Epithelial cell of esophagus (primary cell): ENCODE data around the gene SOWAHB.

Experiments used
- DNase-seq: peaks from one replicate; pipeline ENCODE4 v3.0.0; 2010; ENCODE audit warnings: low read depth
- H3K4me3 ChIP-seq: 2 replicates; pipeline ENCODE4 v1.5.1; 2011; ENCODE audit warnings: mild to moderate bottlenecking, low read length, control low read depth
- CTCF ChIP-seq: IDR thresholded peaks from 2 replicates; pipeline ENCODE4 v1.5.1; 2011; ENCODE audit warnings: low read depth, mild to moderate bottlenecking, low read length, control low read depth, inconsistent platforms; ENCODE audit not compliant: insufficient read depth; ENCODE audit errors: missing control alignments

Gene SOWAHB

GRCh38 chr4:76867880-76868655 is 29.9 kb downstream of the SOWAHB start:
- peak; percentile 44 for DNase-seq
- no peak overlapping the region for H3K4me3 ChIP-seq
- no peak for TF ChIP-seq CTCF

- TF ChIP-seq CTCF, result no peak
- H3K4me3 ChIP-seq, result no peak overlapping the region
- DNase-seq, result no peak
Measured at GRCh38 chr4:76867377-76867776, 30.6 kb downstream of the SOWAHB start.

- DNase-seq, result no peak
- TF ChIP-seq CTCF, result no peak
Measured at GRCh38 chr4:76866641-76867040, 31.3 kb downstream of the SOWAHB start.

GRCh38 chr4:76858319-76858718 is 39.6 kb downstream of the SOWAHB start:
- H3K4me3 ChIP-seq, result no peak overlapping the region
- no peak for TF ChIP-seq CTCF
- DNase-seq, result no peak

More at GRCh38 chr4:76866641-76867040, 31.3 kb downstream of the SOWAHB start:
- H3K4me3 ChIP-seq, result no peak overlapping the region

- no peak for TF ChIP-seq CTCF
- H3K4me3 ChIP-seq, result no peak overlapping the region
- DNase-seq, result no peak
Measured at GRCh38 chr4:76857074-76857409, 40.9 kb downstream of the SOWAHB start.

- no peak for TF ChIP-seq CTCF
- H3K4me3 ChIP-seq, result no peak overlapping the region
- DNase-seq, result no peak
Measured at GRCh38 chr4:76856243-76857073, 41.5 kb downstream of the SOWAHB start.
